GM21367 (cell line): ENCODE results near the gene KRTAP12-2.
"Not testable (repeated sequence)": the region's sequence is repeated elsewhere in the genome, so short reads cannot be mapped to it uniquely, and the experiment has no call there.

ENCODE experiments used
- ATAC-seq: cut with Tn5 transposase; IDR thresholded peaks from one replicate; pipeline ENCODE4 v1.9.1; 2021; ENCODE audit not compliant: unreplicated experiment

The KRTAP12-2 gene

DNA sequence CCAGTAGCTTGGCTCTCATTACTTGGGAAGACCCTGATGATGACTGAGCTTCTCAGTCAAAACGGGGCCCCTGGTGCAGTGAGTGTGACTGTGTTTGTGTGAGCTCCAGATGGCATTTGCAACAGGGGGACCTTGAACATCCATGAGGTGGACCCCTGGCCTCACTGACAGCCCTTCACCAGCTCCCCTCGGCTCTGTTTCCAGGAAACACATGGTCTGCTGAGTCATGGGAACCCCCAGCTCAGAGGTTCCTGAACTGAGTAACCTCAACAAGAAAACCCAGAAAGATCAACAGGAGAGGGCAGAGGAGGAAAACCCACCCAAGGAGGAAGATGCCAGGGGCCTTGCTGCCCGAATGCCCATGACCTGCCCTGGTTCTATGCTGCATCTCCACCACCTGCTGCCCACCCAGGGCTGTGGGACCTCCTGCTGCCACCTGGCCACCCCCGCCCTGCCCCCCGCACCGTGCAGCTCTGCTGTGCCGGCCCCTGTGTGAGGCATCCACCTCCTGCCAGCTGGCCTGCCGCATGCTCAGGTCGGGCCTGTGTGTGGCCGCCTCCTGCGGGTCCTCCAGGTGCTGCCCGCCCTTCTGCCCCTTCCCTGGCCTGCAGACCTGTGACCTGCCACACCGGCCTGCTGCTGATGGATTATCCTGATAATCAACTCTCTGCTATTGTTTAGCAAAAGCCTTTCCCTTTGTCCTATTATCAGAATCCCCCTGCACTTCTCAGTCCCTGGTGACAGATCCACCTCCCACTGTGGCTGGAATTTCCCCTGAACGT is 19.5 kb upstream of the KRTAP12-2 start:
- no peak for ATAC-seq

DNA sequence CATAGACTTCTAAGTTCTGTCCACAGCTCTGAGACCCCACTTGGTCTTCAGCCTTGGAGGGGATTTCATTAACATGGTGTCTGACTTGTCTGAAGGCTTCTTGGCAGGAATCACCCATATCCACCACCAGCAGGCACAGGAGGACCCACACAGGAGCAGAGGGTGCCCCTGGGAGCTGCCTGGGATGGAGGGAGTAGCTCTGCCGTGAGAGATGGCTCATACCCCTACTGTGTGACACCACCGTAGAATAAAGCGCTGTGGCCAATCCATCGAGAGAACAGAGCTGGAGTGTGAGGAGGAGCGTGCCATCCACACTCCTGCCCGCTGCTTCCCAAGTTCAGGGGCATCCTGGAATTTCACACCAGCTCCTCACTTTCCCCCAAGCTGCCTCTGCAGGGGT is 18.3 kb upstream of the KRTAP12-2 start:
- ATAC-seq, result not testable (repeated sequence)

DNA sequence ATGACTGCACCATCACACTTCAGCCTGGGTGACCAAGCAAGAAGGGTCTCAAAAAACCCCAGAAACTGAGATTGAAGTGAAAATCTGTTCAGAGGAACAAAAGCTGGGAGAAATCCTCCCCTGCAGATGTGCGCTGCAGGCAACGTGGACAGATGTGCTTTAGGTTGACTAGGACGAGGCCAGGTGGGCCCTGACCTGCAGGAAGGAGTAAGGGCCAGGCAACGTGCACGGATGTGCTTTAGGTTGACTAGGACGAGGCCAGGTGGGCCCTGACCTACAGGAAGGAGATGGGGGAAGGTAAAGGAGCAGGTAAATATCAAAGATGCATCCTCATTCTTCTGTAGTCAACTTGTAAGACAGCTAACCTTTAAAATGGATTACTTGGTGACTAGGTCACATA is 17.8 kb upstream of the KRTAP12-2 start:
- ATAC-seq, result no peak

DNA sequence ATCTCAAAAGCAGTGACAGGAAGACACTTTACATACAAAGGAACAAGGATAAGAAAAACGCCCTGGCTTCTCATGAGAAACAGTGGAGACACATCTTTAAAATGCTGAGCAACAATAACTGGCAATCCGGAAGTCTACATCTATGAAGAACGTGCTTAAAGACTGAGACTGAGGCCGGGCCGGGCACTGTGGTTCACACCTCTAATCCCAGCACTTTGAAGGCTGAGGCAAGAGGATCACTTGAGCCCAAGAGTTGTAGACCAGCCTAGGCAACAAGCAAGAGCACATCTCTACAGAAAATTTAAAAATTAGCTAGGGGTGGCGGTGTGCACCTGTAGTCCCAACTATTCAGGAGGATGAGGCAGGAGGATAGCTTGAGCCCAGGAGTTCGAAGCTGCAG is 17.4 kb upstream of the KRTAP12-2 start:
- ATAC-seq, result no peak

DNA sequence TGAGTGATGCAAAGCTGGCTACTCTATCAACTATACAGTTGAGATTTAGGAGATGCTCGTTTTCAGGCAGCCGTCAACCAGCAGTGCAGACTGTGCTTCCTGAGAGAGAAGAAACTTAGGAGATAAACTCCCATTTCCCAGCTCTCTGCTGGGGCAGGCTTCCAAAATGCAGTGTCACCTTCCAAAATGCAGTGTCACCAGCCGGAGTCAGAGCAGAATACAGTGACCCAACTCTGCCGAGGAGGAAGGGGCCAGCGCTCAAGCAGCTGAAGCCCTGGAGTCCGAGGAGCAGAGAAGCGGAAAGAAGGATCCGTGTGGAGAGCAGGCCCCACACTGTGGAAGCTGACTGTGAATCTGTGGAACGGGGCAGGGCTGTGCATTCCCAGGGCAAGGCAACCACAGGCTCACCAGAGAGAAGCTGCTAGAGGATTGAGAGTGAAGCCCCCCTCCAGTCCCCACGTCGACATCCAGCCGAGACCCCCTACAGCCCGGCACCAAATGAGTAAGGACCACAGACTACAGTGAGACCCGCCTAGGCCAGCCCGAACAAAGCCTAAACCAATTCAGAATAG is 15.9 kb upstream of the KRTAP12-2 start:
- no peak for ATAC-seq

DNA sequence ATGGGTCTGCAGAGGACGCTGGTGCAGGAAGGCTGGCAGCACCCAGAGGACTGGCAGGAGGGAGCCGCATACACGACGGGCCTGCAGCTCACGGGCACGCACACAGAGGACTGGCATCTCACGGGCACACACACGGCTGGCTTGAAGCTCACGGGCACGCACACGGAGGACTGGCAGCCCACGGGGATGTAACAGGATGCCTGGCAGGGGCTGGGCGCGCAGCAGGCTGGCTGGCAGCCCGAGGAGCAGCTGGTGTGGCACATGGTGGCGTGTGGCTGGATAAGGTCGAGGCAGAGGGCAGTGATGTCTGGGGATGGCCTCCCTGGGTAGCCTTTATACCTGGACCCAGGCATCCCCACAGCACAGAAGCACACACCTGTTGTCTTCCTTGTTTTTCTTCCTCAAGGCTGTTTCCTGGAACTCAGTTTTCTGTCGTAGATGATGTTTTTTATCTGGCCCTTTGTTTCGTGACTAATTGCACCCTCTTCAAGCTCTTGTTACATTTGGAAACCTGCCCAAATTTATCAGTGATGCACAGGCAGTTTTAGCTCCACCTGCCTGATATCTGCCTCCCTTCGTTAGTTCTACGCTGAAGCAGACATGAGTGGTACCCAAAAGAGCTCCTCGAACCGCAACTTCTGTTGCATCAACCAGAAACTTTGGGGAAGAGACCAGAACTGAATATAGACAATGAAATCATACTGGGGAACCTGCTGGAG is 15.3 kb upstream of the KRTAP12-2 start, which contains the start of gene KRTAP12-1:
KRTAP12-1 (minus strand) TSS at position 303 of the 719 bp plus-strand sequence; CDS start at position 263, 40 bp downstream.
- no peak for ATAC-seq

DNA sequence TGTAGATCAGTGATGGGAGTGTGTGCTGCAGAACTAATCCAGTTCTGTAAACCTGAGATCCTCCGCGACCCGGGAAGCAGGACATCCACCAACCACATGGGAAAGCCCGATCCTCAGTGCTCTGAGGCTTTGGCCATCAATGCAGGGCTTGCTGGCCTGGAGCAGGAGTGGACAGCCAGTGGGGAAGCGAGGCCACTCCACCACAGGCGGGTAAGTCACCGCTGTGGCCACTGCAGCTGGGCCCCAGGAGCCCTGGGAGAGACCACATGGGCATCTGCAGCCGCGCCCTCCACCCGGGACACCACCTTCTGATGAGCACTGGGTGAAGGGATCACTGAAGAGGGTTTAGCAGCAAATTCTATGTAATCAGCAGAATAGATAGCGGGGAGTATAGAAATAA is 14.4 kb upstream of the KRTAP12-2 start:
- ATAC-seq, result no peak

DNA sequence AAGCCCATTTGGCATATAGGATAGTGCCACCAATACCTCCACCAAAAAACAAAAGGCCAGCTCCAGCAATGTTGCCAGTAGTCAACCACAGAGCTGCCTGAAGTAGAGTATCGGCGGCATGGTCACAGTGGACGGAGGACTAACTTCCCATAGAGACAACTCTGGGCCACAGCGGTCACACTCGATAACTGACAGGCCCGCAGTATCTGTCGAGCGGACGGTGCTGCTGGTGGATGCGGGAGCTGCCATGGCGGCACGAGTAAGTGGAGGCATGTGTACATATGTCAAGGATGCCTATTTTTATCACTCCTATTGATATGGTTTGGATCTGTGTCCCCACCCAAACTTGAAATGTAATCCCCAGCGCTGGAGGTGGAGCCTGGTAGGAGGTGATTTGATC is 11.2 kb upstream of the KRTAP12-2 start:
- ATAC-seq, result no peak

DNA sequence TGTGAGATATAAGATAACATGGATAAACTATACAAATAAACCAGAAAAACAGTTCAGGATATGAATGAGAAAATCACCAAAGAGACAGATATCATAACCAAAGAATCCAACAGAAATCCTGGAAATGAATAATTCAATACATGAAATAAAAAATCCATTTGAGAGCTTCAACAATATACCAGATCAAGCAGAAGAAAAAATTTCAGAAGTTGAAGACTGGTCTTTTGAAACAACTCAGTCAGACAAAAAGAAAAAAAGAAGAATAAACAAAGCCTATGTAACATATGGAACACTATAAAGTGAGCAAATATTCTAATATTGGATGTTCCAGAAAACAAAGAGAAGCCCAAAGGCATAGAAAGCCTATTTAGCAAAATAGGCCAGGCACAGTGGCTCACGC is 5.2 kb upstream of the KRTAP12-2 start:
- ATAC-seq, result no peak

DNA sequence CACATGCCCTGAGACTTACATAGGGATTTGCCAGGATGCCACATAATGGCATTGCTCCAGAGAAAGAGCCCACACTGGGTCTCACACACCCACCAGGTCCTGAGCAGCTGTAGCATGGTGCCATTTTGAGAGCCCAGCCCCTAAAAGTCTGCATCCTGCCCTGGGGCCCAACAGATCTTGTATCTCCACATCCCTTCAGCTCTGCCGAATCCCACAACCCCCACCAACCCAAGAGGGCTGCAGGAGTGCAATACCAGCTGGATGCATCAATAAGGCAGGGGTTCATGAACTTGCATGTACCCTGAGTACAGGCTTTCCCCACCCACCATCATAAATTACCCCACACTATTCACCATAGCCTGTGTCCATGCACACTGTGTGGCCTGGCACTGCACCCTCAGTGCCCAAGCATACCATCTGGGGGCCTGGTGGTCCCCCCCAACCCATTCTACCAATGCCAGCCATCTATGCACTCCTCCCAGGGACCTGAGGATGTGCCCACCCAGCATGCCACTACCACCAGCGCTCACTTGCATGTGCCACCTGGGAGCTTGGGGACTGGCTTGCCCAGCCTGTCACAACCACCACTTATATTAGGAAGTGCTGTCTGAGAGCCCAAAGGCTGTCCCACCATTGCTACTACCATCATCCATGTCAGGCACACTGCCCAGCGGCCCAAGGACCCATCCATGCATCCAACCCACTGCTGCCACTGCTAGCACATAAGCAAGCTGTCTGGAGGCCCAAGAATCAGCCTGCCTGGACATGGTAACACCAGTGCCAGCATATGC is 4.1 kb upstream of the KRTAP12-2 start:
- ATAC-seq, result no peak

DNA sequence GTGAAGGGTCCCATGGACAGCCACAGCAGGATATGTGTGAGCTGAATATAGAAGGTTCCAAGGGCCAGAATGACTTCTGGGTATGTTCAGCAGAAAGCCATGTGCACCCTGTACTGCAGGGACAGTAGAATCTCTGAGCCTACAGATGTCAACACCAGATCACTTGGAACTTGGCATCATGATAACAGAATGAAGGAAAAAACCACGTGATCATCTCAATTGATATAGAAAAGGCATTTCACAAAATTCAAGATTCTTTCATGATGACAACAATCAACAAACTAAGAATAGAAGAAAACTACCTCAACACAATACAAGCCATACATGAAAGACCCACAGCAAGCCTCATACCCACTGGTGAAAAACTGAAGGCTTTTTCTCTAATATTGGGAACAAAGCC is 885 bp upstream of the KRTAP12-2 start:
- ATAC-seq, result no peak

DNA sequence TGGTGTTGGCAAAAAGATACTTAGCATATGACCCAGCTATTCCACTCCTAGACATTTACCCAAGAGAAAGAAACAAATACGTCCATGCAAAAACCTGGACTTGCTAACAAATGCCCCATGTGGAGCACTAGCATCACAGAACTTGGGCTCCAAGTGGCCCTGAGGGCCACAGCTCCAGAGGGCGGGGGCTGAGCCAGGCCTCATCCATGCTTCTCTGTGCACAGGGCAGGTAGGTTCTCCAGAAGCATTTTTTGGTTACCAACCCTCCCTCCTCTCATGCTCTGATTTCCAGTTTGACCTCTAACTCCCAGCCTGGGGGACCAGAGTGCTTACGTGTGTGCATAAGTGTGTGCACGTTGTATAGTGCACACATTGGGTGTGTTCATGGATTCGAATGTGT is 2.0 kb downstream of the KRTAP12-2 start:
- ATAC-seq, result no peak

DNA sequence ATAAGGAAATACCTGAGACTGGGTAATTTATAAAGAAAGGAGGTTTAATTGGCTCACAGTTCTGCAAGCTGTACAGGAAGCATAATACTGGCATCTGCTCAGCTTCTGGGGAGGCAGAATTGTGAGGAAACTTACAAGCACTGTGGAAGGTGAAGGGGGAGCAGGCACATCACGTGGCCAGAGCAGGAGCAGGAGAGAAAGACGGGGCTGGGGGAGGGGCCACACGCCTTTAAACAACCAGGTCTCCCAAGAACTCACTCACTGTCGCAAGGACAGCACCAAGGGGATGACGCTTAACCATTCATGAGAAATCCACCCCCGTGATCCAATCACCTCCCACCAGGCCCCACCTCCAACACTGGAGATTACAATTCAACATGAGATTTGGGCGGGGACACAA is 5.2 kb downstream of the KRTAP12-2 start:
- ATAC-seq, result not testable (repeated sequence)

DNA sequence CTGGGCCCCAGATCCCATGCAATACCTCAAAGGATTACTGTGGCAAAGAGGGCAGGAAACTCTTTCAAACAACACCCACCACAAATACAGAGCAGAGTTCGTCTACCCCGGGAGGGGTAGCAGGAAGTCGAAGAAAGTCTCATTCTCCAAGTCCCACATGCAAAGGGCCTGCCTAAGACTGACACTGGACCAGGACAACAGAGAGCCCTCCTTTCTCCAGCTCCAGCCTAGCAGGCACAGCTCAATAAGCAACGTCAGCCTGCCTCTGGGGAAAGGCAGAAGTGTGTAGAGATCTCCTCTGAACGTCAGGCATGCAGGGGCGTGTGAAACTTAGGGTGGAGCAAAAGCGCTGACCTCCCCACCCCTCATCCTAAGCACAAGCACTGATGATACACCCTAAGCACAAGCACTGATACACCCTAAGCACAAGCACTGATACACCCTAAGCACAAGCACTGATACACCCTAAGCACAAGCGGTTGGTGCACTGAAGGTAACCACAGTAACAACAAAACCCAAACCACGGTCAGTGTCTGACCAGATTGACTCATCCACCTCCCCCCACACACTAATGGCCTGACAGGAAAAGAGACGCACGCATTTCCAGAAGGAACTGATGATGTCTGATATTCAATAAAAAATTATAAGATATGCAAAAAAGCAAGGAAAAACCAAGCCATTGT is 7.7 kb downstream of the KRTAP12-2 start:
- no peak for ATAC-seq

DNA sequence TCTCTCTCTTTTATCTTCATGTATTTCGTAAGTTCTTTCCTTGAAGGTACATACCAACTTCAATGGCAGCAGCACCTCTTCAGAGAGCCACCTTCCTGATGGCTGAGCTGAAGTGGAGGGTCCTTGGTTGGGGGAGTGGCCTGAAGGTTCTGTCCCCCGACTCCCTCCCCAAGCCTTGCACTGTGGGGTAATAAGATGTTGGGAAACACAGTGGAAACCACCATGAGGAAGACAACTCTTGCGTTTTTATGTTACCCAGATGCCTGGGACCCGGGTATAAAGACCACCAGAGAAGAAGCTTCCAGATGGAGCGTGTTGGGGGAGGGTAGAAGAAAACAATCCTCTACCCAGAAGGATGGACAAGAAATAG is 8.2 kb downstream of the KRTAP12-2 start:
- ATAC-seq, result no peak

DNA sequence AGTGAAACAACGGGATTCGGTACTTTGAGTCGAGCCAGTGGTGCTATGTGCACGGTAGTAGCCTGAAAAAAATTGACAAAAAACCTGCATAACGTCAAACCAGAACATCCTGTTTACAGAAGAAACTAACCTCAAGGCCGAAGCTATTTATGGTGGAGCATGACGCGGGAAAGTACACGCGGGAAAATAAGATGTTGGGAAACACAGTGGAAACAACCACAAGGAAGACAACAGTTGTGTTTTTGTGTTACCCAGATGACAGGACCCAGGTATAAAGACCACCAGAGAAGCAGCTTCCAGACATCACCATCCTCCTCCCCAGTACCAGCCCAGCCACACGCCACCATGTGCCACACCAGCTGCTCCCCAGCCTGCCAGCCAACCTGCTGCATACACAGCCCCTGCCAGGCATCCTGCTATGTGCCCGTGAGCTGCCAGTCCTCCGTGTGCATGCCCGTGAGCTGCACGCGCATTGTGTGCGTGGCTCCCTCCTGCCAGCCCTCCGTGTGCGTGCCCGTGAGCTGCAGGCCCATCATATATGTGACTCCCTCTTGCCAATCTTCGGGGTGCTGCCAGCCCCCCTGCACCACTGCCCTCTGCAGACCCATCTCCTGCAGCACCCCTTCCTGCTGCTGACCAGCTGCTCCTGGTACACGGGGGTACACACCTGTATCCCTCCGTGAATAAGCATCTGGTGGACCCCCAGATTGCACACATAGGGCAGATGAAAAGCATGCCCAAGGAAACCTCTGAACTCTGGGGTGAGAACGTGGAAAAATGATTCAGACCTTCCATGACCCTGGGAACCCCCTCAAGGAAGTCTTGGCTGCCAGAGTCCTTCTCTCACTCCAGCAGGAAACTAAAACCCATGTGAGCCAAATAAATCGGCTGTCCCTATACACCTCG is 8.8 kb downstream of the KRTAP12-2 start, which contains the start of gene KRTAP12-3:
KRTAP12-3 (plus strand) TSS at position 298 of the 906 bp plus-strand sequence; CDS start at position 346, 48 bp downstream.
- no peak for ATAC-seq

DNA sequence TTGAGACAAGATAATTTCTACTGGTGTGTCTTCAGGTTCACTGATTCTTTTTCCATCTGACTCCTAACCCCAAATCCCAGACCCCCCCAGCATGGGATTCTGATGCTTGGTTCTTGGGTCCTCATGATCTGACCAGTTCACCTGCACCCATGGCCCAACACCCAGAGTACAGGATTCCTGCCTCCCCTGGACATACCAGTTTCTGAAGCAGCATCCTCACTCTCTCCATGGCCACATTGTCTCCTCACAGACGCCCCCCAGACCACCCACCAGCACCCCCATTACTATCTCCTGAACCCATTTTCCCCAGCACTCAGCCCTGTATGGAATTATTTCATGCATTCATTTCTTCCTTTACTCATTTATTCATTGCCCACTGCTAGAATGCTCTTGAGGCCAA is 9.9 kb downstream of the KRTAP12-2 start:
- no peak for ATAC-seq

DNA sequence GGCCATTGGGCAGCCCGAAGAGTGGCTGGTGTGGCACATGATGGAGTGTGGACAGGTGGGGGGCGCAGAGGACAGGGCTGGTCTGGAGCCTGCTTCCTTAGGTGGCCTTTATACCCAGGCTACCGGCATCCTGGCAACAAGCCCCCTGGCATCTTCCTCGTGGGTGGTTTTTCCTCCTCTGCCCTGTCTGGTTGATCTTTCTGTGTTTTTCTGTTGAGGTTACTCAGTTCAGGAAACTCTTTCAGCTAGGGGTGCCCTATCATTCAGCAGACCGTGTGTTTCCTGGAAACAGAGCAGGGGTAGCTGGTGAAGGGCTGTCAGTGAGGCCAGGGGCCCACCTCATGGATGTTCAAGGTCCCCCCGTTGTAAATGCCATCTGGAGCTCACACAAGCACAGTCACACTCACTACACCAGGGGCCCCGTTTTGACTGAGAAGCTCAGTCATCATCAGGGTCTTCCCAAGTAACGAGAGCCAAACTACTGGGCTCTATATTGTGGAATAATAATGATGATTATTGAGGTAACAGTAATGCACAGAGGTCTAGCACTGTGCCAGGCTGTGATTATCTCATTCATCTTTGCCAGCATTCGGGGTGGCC is 12.1 kb downstream of the KRTAP12-2 start, which contains the start of gene KRTAP12-4:
KRTAP12-4 (minus strand) TSS at position 84 of the 600 bp plus-strand sequence; CDS start at position 39, 45 bp downstream.
- no peak for ATAC-seq
